Left cardiac atrium (tissue), 4 donors: ENCODE measurements around the gene STK39. TPM values are rescaled to one million over a fixed set of nuclear protein-coding genes. Genes with fewer than 3 reads are reported as not detected.

ENCODE experiments used
- ATAC-seq, 2 donors: fragments of 200-7000 bp; cut with Tn5 transposase; one replicate each; pipeline ENCODE4 v1.9.1; 2020; ENCODE audit warnings: mild to moderate bottlenecking in 2 of 2, moderate library complexity in 2 of 2
- DNase-seq: peaks from one replicate; pipeline ENCODE4 v3.0.0-alpha.2; 2020
- intact Hi-C, 2 donors: fragments of 100-400 bp; cut with DNase I; formaldehyde crosslinking; loops; one replicate each; pipeline versions ENCODE4 v1.14.1 to v1.15.1; 2022 to 2023
- total RNA-seq, 2 donors: library from RNA; stranded (reverse); fragmentation: NEBNext Ultra II Directional; extraction: Animal tissue kit (Norgen Biotek cat#: 25700); gene quantifications; one replicate each; pipeline ENCODE4 v1.2.1, GENCODE V29; 2021
- donor health status: DM: no; HTN: yes; CAD: no.
- donor health status: DM: no; HTN: yes; CAD: no; lungs with severe emphysema.
- donor health status: DM: yes; HTN: yes; CAD: no.
- donor health status: Dilated cardiomyopathy.

STK39 gene
- total RNA-seq, 2 donors from 2014 or later: 12.3 to 14.1 TPM

GRCh38 chr2:167962436-167963226 lies 284.8 kb downstream of the STK39 start:
- intact Hi-C loops: loop anchor here in 1 of 2 donors (10.0 kb wide), 1 partner anchor 152 kb away; no protein-coding TSS in a partner anchor

GRCh38 chr2:167961536-167962048 lies 285.8 kb downstream of the STK39 start:
- ATAC-seq: no peak
- DNase-seq: no peak
- intact Hi-C loops: loop anchor here in 1 of 2 donors (10.0 kb wide), 1 partner anchor 153 kb away; no protein-coding TSS in a partner anchor

More at GRCh38 chr2:167962436-167963226, 284.8 kb downstream of the STK39 start:
- no peak for ATAC-seq
- no peak for DNase-seq

GRCh38 chr2:167960089-167960747 lies 287.2 kb downstream of the STK39 start:
- no peak for DNase-seq
- intact Hi-C loops: loop anchor here in 1 of 2 donors (10.0 kb wide), 1 partner anchor 155 kb away; no protein-coding TSS in a partner anchor
- no peak for ATAC-seq

- DNase-seq (no peak), ATAC-seq (no peak)
- intact Hi-C loops: no loop called here
These were observed 289.7 kb downstream of the STK39 start for GRCh38 chr2:167957662-167958061.

- DNase-seq (no peak), ATAC-seq (no peak)
- intact Hi-C loops: no loop called here
These were observed 292.0 kb downstream of the STK39 start for GRCh38 chr2:167955264-167955906.

- ATAC-seq: no peak
These were observed 292.9 kb downstream of the STK39 start for GRCh38 chr2:167954495-167954894.

GRCh38 chr2:167953776-167954175 lies 293.6 kb downstream of the STK39 start:
- DNase-seq (no peak), ATAC-seq (no peak)
- intact Hi-C loops: no loop called here

More at GRCh38 chr2:167954495-167954894, 292.9 kb downstream of the STK39 start:
- no peak for DNase-seq
- intact Hi-C loops: no loop called here

- ATAC-seq (no peak), DNase-seq (no peak)
- intact Hi-C loops: no loop called here
These were observed 296.8 kb downstream of the STK39 start for GRCh38 chr2:167950571-167950970.

GRCh38 chr2:167946441-167946841 lies 301.0 kb downstream of the STK39 start:
- intact Hi-C loops: no loop called here
- ATAC-seq (no peak), DNase-seq (no peak)

- no peak for DNase-seq
- ATAC-seq: no peak
- intact Hi-C loops: no loop called here
These were observed 301.6 kb downstream of the STK39 start for GRCh38 chr2:167945660-167946368.

- DNase-seq (no peak), ATAC-seq (peak in 1 of 2 donors; percentile 30)
- intact Hi-C loops: no loop called here
These were observed 302.4 kb downstream of the STK39 start for GRCh38 chr2:167944825-167945659.

GRCh38 chr2:167943897-167944296 lies 303.5 kb downstream of the STK39 start:
- no peak for DNase-seq
- intact Hi-C loops: no loop called here
- no peak for ATAC-seq

- ATAC-seq (no peak), DNase-seq (no peak)
- intact Hi-C loops: no loop called here
These were observed 304.0 kb downstream of the STK39 start for GRCh38 chr2:167943368-167943767.

GRCh38 chr2:167942366-167943081 lies 304.9 kb downstream of the STK39 start:
- DNase-seq (no peak), ATAC-seq (no peak)
- intact Hi-C loops: no loop called here

GRCh38 chr2:167941604-167942003 lies 305.8 kb downstream of the STK39 start:
- intact Hi-C loops: no loop called here
- no peak for DNase-seq
- no peak for ATAC-seq

GRCh38 chr2:167940734-167941507 lies 306.5 kb downstream of the STK39 start:
- intact Hi-C loops: no loop called here
- DNase-seq: no peak
- no peak for ATAC-seq

- ATAC-seq (no peak), DNase-seq (no peak)
- intact Hi-C loops: no loop called here
These were observed 307.1 kb downstream of the STK39 start for GRCh38 chr2:167940346-167940725.
